Measurements from ENCODE around the gene KPNB1. TPM values are rescaled to one million over a fixed set of nuclear protein-coding genes. Genes with fewer than 3 reads are reported as not detected.

The KPNB1 gene
- total and polyA plus RNA-seq, 2 of the 4 experiments (the other 2 are of a cell fraction), result 206 to 1,082 TPM

DNA sequence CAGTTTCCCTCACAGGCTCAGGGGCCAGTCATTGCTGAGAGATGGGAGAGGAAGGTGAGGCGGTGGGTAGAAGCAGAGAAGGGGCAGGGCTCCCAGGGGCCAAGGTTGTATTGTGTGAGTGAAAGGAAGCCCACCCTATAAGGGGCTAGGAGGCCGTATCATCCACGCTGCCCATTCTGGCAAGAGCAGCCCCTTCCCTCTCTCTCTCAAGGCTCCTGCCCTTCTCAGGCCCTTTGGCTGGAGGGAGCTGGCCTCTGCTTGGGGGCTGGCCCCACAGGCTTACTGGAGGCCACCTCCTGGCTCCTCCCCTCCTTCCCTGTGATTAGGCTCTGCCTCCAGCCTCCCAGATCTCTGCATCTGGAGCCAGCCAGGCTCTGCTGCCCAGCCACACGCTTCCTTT lies 51.9 kb downstream of the KPNB1 start:
- CTCF ChIA-PET, result no interaction called here
- no peak overlapping the region for H3K4ac ChIP-seq (ENCODE audit: low read depth, low read length)
- ATAC-seq (ENCODE audit: low read depth), result no peak
- no peak overlapping the region for H3K4me2 ChIP-seq (ENCODE audit: low read depth, low read length)
- H3K27ac ChIP-seq (ENCODE audit: insufficient read depth, low read length), result no peak overlapping the region
- no peak overlapping the region for H2AFZ ChIP-seq (replicated peaks; ENCODE audit: low read length, poor library complexity)
- no peak overlapping the region for H2AK5ac ChIP-seq (ENCODE audit: low read depth, low read length)
- H4K91ac ChIP-seq (ENCODE audit: insufficient read depth, low read depth, low read length), result no peak overlapping the region
- H3K14ac ChIP-seq (replicated peaks; ENCODE audit: low read depth, low read length), result no peak overlapping the region
- no peak overlapping the region for H2BK20ac ChIP-seq (ENCODE audit: low read depth, low read length)
- H3K4me1 ChIP-seq (ENCODE audit: control insufficient read depth, insufficient read depth, low read length), result no peaks in the 10 kb centered on the region
- H3K79me1 ChIP-seq (ENCODE audit: low read depth in 1 of 2, low read length in 2 of 2), result no peaks in the 10 kb centered on the region
- no peak for DNase-seq
- H2BK15ac ChIP-seq (ENCODE audit: low read depth, low read length), result no peak overlapping the region
- H3K9me1 ChIP-seq (ENCODE audit: insufficient read depth, low read length), result 0 out of 2 replicates have a peak, but pooled peaks cover under 1% of the 10 kb centered on the region
- H3K18ac ChIP-seq (ENCODE audit: low read depth, low read length), result no peak overlapping the region
- H4K8ac ChIP-seq (ENCODE audit: low read depth in 2 of 2, low read length in 2 of 2), result no peak overlapping the region
- in situ Hi-C loops (cut with MboI; ENCODE audit: low sequenced_read_pairs), result no loop called here
- peaks cover 17% of the 10 kb centered on the region; the same call in 1 of the 2 replicates for H4K20me1 ChIP-seq (ENCODE audit: insufficient read depth, low read length)
- no peaks in the 10 kb centered on the region for H3K27me3 ChIP-seq (ENCODE audit: control insufficient read depth, insufficient read depth, low read length)
- no peak overlapping the region for H2BK5ac ChIP-seq (ENCODE audit: low read depth, low read length, poor library complexity, severe bottlenecking)
- H3K9ac ChIP-seq (ENCODE audit: low read depth, low read length), result no peak overlapping the region
- H4K5ac ChIP-seq (ENCODE audit: low read depth, low read length), result no peak overlapping the region
- 82% methylated on average over 1 of the region's 4 CpGs; no CpG with 5 or more reads in 1 of the 2 experiments for WGBS, 2 experiments (ENCODE audit: extremely low coverage in 2 of 2, insufficient read length in 1 of 2)
- peaks cover 23% of the 10 kb centered on the region; the same call in 1 of the 2 replicates for H3K36me3 ChIP-seq (ENCODE audit: control insufficient read depth, insufficient read depth, low read length)
- H2BK120ac ChIP-seq (ENCODE audit: low read depth, low read length), result no peak overlapping the region
- no peak overlapping the region for H2AK9ac ChIP-seq (replicated peaks; ENCODE audit: low read depth, low read length, poor library complexity)
- no peak overlapping the region for H3K56ac ChIP-seq (ENCODE audit: extremely low read depth, insufficient read depth, low read length)
- no peaks in the 10 kb centered on the region for H3K9me3 ChIP-seq (ENCODE audit: control insufficient read depth, insufficient read depth, low read length)
- POLR2A ChIA-PET (ENCODE audit: unreplicated experiment), result no interaction called here
- no TSS peak for BruUV-seq (replicated peaks)
- intact Hi-C loops (cut with micrococcal nuclease), result no loop called here
- dilution Hi-C loops (cut with HindIII; ENCODE audit: low sequenced_read_pairs, unreplicated experiment), result no loop called here
- H3K23ac ChIP-seq (ENCODE audit: low read depth, low read length), result no peak overlapping the region
- TF ChIP-seq POLR2A (IDR thresholded peaks at IDR 0.05; ENCODE audit: low read depth, low read length) (no peak), MXI1 (IDR thresholded peaks at IDR 0.05; ENCODE audit: borderline replicate concordance, low read depth, low read length) (no peak), NFE2L2 (IDR thresholded peaks at IDR 0.05; ENCODE audit: low read depth, low read length) (no peak), SMC3 (IDR thresholded peaks at IDR 0.05; ENCODE audit: low read depth, low read length) (no peak), MAFK (IDR thresholded peaks at IDR 0.05; ENCODE audit: low read depth, low read length) (no peak), RCOR1 (IDR thresholded peaks at IDR 0.05; ENCODE audit: insufficient replicate concordance, low read length) (no peak), BHLHE40 (IDR thresholded peaks at IDR 0.05; ENCODE audit: low read depth, low read length) (no peak), FOS (IDR thresholded peaks at IDR 0.05; ENCODE audit: low read depth, low read length) (no peak), RFX5 (IDR thresholded peaks at IDR 0.05; ENCODE audit: low read depth, low read length) (no peak), MAZ (IDR thresholded peaks at IDR 0.05; ENCODE audit: borderline replicate concordance, low read depth, low read length) (no peak), USF2 (IDR thresholded peaks at IDR 0.05; ENCODE audit: low read depth, low read length) (no peak)
- TF ChIP-seq, protein P1, sequence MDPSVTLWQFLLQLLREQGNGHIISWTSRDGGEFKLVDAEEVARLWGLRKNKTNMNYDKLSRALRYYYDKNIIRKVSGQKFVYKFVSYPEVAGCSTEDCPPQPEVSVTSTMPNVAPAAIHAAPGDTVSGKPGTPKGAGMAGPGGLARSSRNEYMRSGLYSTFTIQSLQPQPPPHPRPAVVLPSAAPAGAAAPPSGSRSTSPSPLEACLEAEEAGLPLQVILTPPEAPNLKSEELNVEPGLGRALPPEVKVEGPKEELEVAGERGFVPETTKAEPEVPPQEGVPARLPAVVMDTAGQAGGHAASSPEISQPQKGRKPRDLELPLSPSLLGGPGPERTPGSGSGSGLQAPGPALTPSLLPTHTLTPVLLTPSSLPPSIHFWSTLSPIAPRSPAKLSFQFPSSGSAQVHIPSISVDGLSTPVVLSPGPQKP (IDR thresholded peaks at IDR 0.05; ENCODE audit: borderline replicate concordance, low read depth, low read length), result no peak
- no peak overlapping the region for H3K4me3 ChIP-seq (ENCODE audit: insufficient read depth, low read depth, low read length)

All from IMR-90 (cell line).